Activated CD4-positive, alpha-beta memory T cell treated with anti-CD3 and anti-CD28 coated beads, Interleukin-2, amount 10 ng/mL, durations not matched to agents 7 days and 5 days (primary cell): ENCODE measurements around the gene MCF2. TPM values are rescaled to one million over a fixed set of nuclear protein-coding genes. Genes with fewer than 3 reads are reported as not detected.

ENCODE experiments used
- CTCF ChIA-PET: fragments of 350-600 bp; sonication (Branson Sonifier 250); formaldehyde crosslinking; loops from one replicate; lab custom pipeline; 2021; ENCODE audit warnings: antibody characterized with exemption, inconsistent platforms; lab: Charles Lee
- POLR2A ChIA-PET: fragments of 350-600 bp; sonication (Branson Sonifier 250); formaldehyde crosslinking; loops from one replicate; lab custom pipeline; 2021; ENCODE audit warnings: antibody characterized with exemption; lab: Charles Lee
- DNase-seq: peaks from one replicate; pipeline ENCODE4 v3.0.0-alpha.2; 2020
- H3K27ac Mint-ChIP-seq: one replicate; pipeline ENCODE4 v1.8.0; 2021; ENCODE audit warnings: mild to moderate bottlenecking, mixed read lengths
- H3K27me3 Mint-ChIP-seq: one replicate; pipeline ENCODE4 v1.8.0; 2021; ENCODE audit warnings: mixed read lengths
- H3K36me3 Mint-ChIP-seq: one replicate; pipeline ENCODE4 v1.8.0; 2021; ENCODE audit warnings: low read depth, mixed read lengths
- H3K4me1 Mint-ChIP-seq: one replicate; pipeline ENCODE4 v1.8.0; 2021; ENCODE audit warnings: mixed read lengths
- H3K4me3 Mint-ChIP-seq: one replicate; pipeline ENCODE4 v1.8.0; 2021; ENCODE audit warnings: mild to moderate bottlenecking, mixed read lengths
- H3K9me3 Mint-ChIP-seq: one replicate; pipeline ENCODE4 v1.8.0; 2021; ENCODE audit warnings: mixed read lengths
- total RNA-seq, 2 experiments: library from RNA; stranded (reverse); gene quantifications; one replicate each; pipeline ENCODE4 v1.2.3, GENCODE V29; 2021

MCF2 gene
- total RNA-seq, 2 experiments from 2014 or later, result 0.25 to 0.40 TPM

GRCh38 chrX:139563251-139563650 is 144.7 kb downstream of the MCF2 start:
- Mint-ChIP-seq H3K27ac (no peak overlapping the region), H3K4me3 (no peak overlapping the region), H3K36me3 (no peaks in the 10 kb centered on the region), H3K4me1 (no peaks in the 10 kb centered on the region), H3K27me3 (no peaks in the 10 kb centered on the region), H3K9me3 (no peaks in the 10 kb centered on the region)
- no peak for DNase-seq
- POLR2A ChIA-PET, result no interaction called here
- CTCF ChIA-PET, result no interaction called here

- Mint-ChIP-seq H3K27ac (no peak overlapping the region), H3K36me3 (no peaks in the 10 kb centered on the region), H3K27me3 (no peaks in the 10 kb centered on the region), H3K9me3 (no peaks in the 10 kb centered on the region), H3K4me1 (no peaks in the 10 kb centered on the region), H3K4me3 (no peak overlapping the region)
- POLR2A ChIA-PET, result no interaction called here
- CTCF ChIA-PET, result no interaction called here
- DNase-seq, result no peak
Measured at GRCh38 chrX:139560221-139560620, 147.7 kb downstream of the MCF2 start.

- Mint-ChIP-seq H3K27ac (no peak overlapping the region), H3K36me3 (no peaks in the 10 kb centered on the region), H3K4me3 (no peak overlapping the region), H3K27me3 (no peaks in the 10 kb centered on the region), H3K9me3 (no peaks in the 10 kb centered on the region), H3K4me1 (no peaks in the 10 kb centered on the region)
- ChIA-PET CTCF (no interaction called here), POLR2A (no interaction called here)
- no peak for DNase-seq
Measured at GRCh38 chrX:139559383-139560042, 148.5 kb downstream of the MCF2 start.

GRCh38 chrX:139554991-139555675 is 152.8 kb downstream of the MCF2 start:
- Mint-ChIP-seq H3K27ac (no peak overlapping the region), H3K36me3 (no peaks in the 10 kb centered on the region), H3K4me3 (no peak overlapping the region), H3K4me1 (peaks cover 4% of the 10 kb centered on the region), H3K9me3 (no peaks in the 10 kb centered on the region), H3K27me3 (peaks cover 3% of the 10 kb centered on the region)
- ChIA-PET POLR2A (no interaction called here), CTCF (interaction anchor here (1.5 kb wide), 1 partner anchor 779 kb away, joined by 3 read pairs; no protein-coding TSS in a partner anchor)
- no peak for DNase-seq

- no peak for DNase-seq
- H3K4me3 Mint-ChIP-seq, result no peak overlapping the region
- no peak overlapping the region for H3K27ac Mint-ChIP-seq
- CTCF ChIA-PET, result no interaction called here
- H3K4me1 Mint-ChIP-seq, result peaks cover 4% of the 10 kb centered on the region
- peaks cover 3% of the 10 kb centered on the region for H3K27me3 Mint-ChIP-seq
- no peaks in the 10 kb centered on the region for H3K36me3 Mint-ChIP-seq
- POLR2A ChIA-PET, result no interaction called here
- no peaks in the 10 kb centered on the region for H3K9me3 Mint-ChIP-seq
Measured at GRCh38 chrX:139554376-139554775, 153.6 kb downstream of the MCF2 start.

GRCh38 chrX:139544591-139544990 is 163.4 kb downstream of the MCF2 start:
- no peaks in the 10 kb centered on the region for H3K27me3 Mint-ChIP-seq
- DNase-seq, result no peak
- no peak overlapping the region for H3K4me3 Mint-ChIP-seq
- no peak overlapping the region for H3K27ac Mint-ChIP-seq
- ChIA-PET CTCF (no interaction called here), POLR2A (no interaction called here)
- H3K9me3 Mint-ChIP-seq, result no peaks in the 10 kb centered on the region
- no peaks in the 10 kb centered on the region for H3K4me1 Mint-ChIP-seq
- H3K36me3 Mint-ChIP-seq, result no peaks in the 10 kb centered on the region

GRCh38 chrX:139543920-139544319 is 164.0 kb downstream of the MCF2 start:
- POLR2A ChIA-PET, result no interaction called here
- Mint-ChIP-seq H3K4me1 (no peaks in the 10 kb centered on the region), H3K27me3 (no peaks in the 10 kb centered on the region), H3K27ac (no peak overlapping the region), H3K4me3 (no peak overlapping the region), H3K9me3 (no peaks in the 10 kb centered on the region), H3K36me3 (no peaks in the 10 kb centered on the region)
- DNase-seq, result no peak
- CTCF ChIA-PET, result no interaction called here

GRCh38 chrX:139542652-139543051 is 165.3 kb downstream of the MCF2 start:
- Mint-ChIP-seq H3K4me3 (no peak overlapping the region), H3K27me3 (no peaks in the 10 kb centered on the region), H3K36me3 (no peaks in the 10 kb centered on the region), H3K27ac (no peak overlapping the region), H3K4me1 (no peaks in the 10 kb centered on the region), H3K9me3 (no peaks in the 10 kb centered on the region)
- ChIA-PET POLR2A (no interaction called here), CTCF (no interaction called here)
- DNase-seq, result no peak

- no peaks in the 10 kb centered on the region for H3K36me3 Mint-ChIP-seq
- no peak overlapping the region for H3K4me3 Mint-ChIP-seq
- no peak overlapping the region for H3K27ac Mint-ChIP-seq
- H3K27me3 Mint-ChIP-seq, result no peaks in the 10 kb centered on the region
- ChIA-PET CTCF (no interaction called here), POLR2A (no interaction called here)
- no peaks in the 10 kb centered on the region for H3K4me1 Mint-ChIP-seq
- DNase-seq, result no peak
- no peaks in the 10 kb centered on the region for H3K9me3 Mint-ChIP-seq
Measured at GRCh38 chrX:139538907-139539790, 168.8 kb downstream of the MCF2 start.

GRCh38 chrX:139533444-139533843 is 174.5 kb downstream of the MCF2 start:
- no peaks in the 10 kb centered on the region for H3K9me3 Mint-ChIP-seq
- H3K27me3 Mint-ChIP-seq, result no peaks in the 10 kb centered on the region
- no peak overlapping the region for H3K4me3 Mint-ChIP-seq
- H3K27ac Mint-ChIP-seq, result no peak overlapping the region
- POLR2A ChIA-PET, result no interaction called here
- CTCF ChIA-PET, result no interaction called here
- no peaks in the 10 kb centered on the region for H3K4me1 Mint-ChIP-seq
- DNase-seq, result no peak
- no peaks in the 10 kb centered on the region for H3K36me3 Mint-ChIP-seq

- ChIA-PET POLR2A (no interaction called here), CTCF (no interaction called here)
- Mint-ChIP-seq H3K4me1 (no peaks in the 10 kb centered on the region), H3K27me3 (no peaks in the 10 kb centered on the region), H3K36me3 (no peaks in the 10 kb centered on the region), H3K27ac (no peak overlapping the region), H3K4me3 (no peak overlapping the region), H3K9me3 (no peaks in the 10 kb centered on the region)
- DNase-seq, result no peak
Measured at GRCh38 chrX:139532834-139533233, 175.1 kb downstream of the MCF2 start.
